ENCODE results near the gene SPINT2.

DNA sequence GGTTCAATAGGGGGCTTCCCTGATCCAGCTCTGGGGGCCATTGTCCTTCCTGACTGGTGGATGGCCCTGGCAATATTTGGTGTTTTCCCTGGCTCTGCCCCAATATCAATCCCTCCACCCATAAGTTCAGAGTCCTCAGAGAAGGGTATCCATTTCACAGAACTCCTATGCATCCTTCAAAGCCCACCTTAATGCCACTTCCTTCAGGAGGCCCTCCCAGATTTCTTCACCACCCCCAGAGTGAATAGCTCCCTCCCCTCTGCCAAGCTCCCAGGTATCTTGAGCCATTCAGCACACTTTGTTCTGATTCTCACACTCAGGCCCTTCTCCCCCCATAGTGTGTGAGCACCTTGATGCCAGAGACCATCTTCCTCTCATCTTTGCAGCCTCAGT lies 13.9 kb upstream of the SPINT2 start:
- no peak for TF ChIP-seq POLR2A (IDR thresholded peaks at IDR 0.05; ENCODE audit: low read length)
- TF ChIP-seq GATA1 (IDR thresholded peaks at IDR 0.05; ENCODE audit: low read depth, low read length), result no peak

Measured in erythroblast (primary cell).